Fibroblast of mammary gland (primary cell): ENCODE results near the gene OSBPL3.

Source experiments
- DNase-seq: peaks from one replicate; pipeline ENCODE4 v3.0.0-alpha.2; 2010; ENCODE audit warnings: low read depth
- H3K4me3 ChIP-seq: 2 replicates; pipeline ENCODE4 v1.5.1; 2011; ENCODE audit warnings: low read depth, mild to moderate bottlenecking, low read length, moderate library complexity; ENCODE audit not compliant: control insufficient read depth
- TF ChIP-seq, protein P1 (sequence below): conservative IDR thresholded peaks from 2 replicates; pipeline ENCODE4 v1.5.1; 2011; ENCODE audit warnings: low read depth, low read length, inconsistent platforms; ENCODE audit not compliant: control insufficient read depth, insufficient read depth

The OSBPL3 gene

DNA sequence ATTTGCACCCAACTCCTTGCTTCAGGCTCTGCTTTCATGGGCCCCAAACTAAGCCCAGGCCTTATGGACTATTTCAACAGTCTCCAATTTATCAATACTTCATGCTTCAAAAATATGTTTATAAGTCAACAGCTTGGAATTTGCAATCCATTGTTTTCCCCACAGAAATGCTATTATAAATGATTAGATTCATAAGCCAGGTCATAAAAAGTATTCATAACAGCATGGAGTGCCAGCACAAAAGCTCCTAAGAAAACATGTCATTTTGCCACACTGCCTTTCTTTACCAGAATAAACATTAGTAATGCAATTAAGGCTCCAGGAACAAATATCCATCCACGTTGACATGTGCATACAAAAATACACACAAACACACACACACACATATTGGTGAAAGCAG, 30.1 kb downstream of the OSBPL3 start:
- no peak overlapping the region for H3K4me3 ChIP-seq
- TF ChIP-seq, protein P1, sequence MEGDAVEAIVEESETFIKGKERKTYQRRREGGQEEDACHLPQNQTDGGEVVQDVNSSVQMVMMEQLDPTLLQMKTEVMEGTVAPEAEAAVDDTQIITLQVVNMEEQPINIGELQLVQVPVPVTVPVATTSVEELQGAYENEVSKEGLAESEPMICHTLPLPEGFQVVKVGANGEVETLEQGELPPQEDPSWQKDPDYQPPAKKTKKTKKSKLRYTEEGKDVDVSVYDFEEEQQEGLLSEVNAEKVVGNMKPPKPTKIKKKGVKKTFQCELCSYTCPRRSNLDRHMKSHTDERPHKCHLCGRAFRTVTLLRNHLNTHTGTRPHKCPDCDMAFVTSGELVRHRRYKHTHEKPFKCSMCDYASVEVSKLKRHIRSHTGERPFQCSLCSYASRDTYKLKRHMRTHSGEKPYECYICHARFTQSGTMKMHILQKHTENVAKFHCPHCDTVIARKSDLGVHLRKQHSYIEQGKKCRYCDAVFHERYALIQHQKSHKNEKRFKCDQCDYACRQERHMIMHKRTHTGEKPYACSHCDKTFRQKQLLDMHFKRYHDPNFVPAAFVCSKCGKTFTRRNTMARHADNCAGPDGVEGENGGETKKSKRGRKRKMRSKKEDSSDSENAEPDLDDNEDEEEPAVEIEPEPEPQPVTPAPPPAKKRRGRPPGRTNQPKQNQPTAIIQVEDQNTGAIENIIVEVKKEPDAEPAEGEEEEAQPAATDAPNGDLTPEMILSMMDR = no peak
- DNase-seq = no peak

DNA sequence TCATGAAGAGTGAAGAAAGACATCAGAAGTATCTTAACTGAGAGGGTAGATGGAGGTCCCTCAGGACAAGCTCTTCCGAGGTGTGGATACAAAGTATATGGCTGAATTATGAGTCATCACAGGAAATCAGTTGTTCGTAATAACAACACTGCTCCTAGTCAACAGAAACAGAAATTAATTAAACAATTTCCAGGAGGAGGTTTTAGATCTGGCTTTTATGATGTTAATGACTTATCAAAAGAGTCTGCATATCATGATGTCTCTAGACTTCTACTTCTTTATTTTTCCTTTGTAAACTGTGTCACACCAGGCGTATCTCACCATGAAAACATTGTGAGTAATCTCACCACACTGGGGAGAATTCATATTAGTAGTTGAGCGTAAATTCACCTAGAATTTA, 31.2 kb downstream of the OSBPL3 start:
- TF ChIP-seq, protein P1 = no peak
- DNase-seq = peak; percentile 55
- H3K4me3 ChIP-seq = no peak overlapping the region

DNA sequence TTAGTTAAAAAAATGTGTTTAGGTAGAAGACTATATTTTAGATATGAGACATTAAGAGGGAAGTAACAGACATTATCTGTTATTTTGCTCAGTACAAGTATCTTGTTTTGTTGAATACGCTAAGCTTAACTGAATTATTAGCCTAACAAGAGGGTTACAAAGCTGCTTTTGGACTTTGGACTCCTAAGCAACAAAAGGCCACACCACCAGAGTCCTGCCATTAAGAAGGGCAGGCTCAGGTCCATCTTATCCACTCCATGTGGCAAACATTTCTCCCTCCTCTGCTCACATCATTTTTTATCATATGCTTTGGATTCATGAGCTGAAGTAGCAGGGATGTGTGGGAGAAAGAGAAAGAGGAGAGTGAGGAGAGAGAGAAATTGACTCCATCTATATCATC, 33.5 kb downstream of the OSBPL3 start:
- DNase-seq = no peak
- no peak overlapping the region for H3K4me3 ChIP-seq
- TF ChIP-seq, protein P1 = no peak

GRCh38 chr7:24945899-24946298, 34.1 kb downstream of the OSBPL3 start:
- TF ChIP-seq, protein P1 = no peak
- no peak overlapping the region for H3K4me3 ChIP-seq
- DNase-seq = no peak

DNA sequence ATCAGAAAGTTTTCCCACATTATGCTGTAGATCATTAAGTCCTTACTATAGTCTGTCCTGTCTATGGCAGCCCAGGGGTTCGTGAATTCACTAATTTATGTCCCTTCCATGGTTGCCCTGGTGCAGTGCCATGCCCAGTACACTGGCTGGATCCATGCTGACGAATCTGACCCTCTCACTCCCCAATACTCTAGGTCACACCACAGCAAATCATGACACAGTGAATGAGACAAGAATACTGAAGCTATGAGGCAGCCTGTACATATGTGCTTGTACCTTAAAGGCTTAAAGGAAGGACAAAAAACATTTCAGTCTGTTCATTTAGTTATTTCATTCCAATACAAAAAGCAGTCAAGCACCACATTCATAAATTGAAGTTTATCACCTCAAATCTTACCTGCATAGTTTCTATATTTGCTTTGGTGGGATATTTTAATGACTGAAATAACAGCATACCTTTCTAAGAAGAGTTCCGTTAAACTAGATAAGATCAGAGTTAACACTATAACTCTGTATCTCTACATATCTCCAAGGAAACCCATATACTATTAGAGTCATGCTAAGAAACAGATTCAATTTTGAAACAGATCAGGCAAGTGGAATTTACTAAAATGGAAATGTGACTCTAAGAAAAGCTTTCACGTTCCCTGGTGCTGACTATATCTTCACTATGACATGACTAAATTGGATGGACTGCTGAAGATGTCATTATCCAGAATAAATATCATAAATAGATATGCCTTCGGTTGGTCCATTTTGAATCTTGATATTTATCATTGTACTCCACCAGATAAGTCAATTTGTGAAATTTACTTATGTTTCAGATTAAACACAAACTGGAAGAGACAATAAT, 36.7 kb downstream of the OSBPL3 start:
- no peak overlapping the region for H3K4me3 ChIP-seq
- no peak for DNase-seq
- TF ChIP-seq, protein P1 = no peak

- no peak overlapping the region for H3K4me3 ChIP-seq
- DNase-seq = no peak
- TF ChIP-seq, protein P1 = no peak
Measured at GRCh38 chr7:24942226-24942625, 37.8 kb downstream of the OSBPL3 start.
